DND-41 (cell line): Measurements from ENCODE around the gene BCS1L.

Experiments
- CTCF ChIP-seq: IDR thresholded peaks from 2 replicates; pipeline ENCODE4 v1.5.1; 2012; ENCODE audit warnings: borderline replicate concordance, low read length, moderate library complexity, mild to moderate bottlenecking; ENCODE audit not compliant: poor library complexity, severe bottlenecking; ENCODE audit errors: extremely low read depth
- EZH2 ChIP-seq: IDR thresholded peaks from 3 replicates; pipeline ENCODE4 v1.6.1; 2012; ENCODE audit warnings: borderline replicate concordance, low read depth, mild to moderate bottlenecking, moderate library complexity, low read length, inconsistent platforms; ENCODE audit not compliant: severe bottlenecking

- TF ChIP-seq CTCF (no peak), EZH2 (no peak)
These were observed 36.7 kb upstream of the BCS1L start for GRCh38 chr2:218622606-218623365.
